ENCODE data around the gene FES. TPM values are rescaled to one million over a fixed set of nuclear protein-coding genes. Genes with fewer than 3 reads are reported as not detected.
"Not testable (repeated sequence)": the region's sequence is repeated elsewhere in the genome, so short reads cannot be mapped to it uniquely, and the experiment has no call there.

Gene FES
- total and polyA plus RNA-seq, 11 donors = 10.7 to 37.5 (median 15.9) TPM

DNA sequence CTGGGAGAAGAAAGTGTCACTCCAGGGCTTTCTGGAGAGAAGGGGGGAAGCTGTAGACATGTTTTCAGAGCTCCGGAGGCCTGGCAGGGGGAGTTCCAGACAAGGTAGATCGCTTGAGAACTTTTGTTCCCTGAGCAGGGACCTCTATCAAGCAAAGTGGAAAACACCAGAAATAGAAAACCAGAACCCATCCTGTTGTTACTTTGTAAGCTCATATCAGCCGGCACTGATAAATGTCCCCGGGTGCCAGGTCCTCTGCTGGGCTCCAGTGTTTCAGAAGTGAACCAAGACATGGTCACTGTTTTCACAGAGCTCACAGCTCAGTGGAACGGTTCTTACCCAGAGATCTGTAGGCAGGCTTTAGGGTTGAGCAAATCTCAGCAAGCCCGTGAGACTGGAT is 34.5 kb downstream of the FES start:
- Histone ChIP-seq H3K4me1 (peaks cover 0 to 46% (median 10%) of the 10 kb centered on the region in 12 donors), H3K9me3 (no peaks in the 10 kb centered on the region), H3K4me3 (no peak overlapping the region), H3K27me3 (no peaks in the 10 kb centered on the region), H3K27ac (peak overlapping the region; percentile 4 to 85 (median 74)), H3K36me3 (peaks cover 3 to 88% (median 83%) of the 10 kb centered on the region in 9 donors)
- ATAC-seq (peak; percentile 59 to 63 (median 60)), DNase-seq (no peak)
- no peak for TF ChIP-seq POLR2A (IDR thresholded peaks at IDR 0.05)
- TF ChIP-seq, protein P1, sequence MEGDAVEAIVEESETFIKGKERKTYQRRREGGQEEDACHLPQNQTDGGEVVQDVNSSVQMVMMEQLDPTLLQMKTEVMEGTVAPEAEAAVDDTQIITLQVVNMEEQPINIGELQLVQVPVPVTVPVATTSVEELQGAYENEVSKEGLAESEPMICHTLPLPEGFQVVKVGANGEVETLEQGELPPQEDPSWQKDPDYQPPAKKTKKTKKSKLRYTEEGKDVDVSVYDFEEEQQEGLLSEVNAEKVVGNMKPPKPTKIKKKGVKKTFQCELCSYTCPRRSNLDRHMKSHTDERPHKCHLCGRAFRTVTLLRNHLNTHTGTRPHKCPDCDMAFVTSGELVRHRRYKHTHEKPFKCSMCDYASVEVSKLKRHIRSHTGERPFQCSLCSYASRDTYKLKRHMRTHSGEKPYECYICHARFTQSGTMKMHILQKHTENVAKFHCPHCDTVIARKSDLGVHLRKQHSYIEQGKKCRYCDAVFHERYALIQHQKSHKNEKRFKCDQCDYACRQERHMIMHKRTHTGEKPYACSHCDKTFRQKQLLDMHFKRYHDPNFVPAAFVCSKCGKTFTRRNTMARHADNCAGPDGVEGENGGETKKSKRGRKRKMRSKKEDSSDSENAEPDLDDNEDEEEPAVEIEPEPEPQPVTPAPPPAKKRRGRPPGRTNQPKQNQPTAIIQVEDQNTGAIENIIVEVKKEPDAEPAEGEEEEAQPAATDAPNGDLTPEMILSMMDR (IDR thresholded peaks at IDR 0.05) = no peak
- intact Hi-C loops (cut with DNase I) = no loop called here
- WGBS, 4 donors = 49 to 60% (median 51%) methylated on average over 5 to 6 of the region's 6 CpGs

DNA sequence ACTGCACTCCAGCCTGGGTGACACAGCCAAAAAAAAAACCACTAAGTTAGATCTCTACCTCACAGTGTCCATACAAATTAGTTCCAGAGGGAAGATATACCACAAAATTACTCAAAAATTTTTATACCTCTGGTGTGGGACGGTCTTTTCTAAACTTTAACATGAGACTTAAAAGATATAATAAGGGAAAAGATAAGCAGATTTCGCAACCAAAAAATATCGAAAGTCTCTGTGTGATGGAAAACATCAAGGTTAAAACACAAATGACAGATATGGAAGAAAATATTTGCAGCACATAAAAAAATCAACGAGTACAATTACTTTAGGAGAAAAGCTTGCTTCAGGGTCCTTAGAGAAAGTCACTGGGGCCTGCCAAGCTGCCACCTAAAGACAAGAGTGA is 37.6 kb downstream of the FES start:
- WGBS, 4 donors = 89 to 95% (median 91%) methylated on average over 4 of the region's 4 CpGs
- no peaks in the 10 kb centered on the region for H3K27me3 ChIP-seq
- H3K36me3 ChIP-seq = peaks cover 3 to 57% (median 54%) of the 10 kb centered on the region in 9 donors
- no peak for DNase-seq
- intact Hi-C loops (cut with DNase I) = no loop called here
- H3K4me1 ChIP-seq = peaks cover 0 to 25% (median 3%) of the 10 kb centered on the region in 12 donors
- H3K4me3 ChIP-seq = no peak overlapping the region
- no peaks in the 10 kb centered on the region for H3K9me3 ChIP-seq
- TF ChIP-seq POLR2A (IDR thresholded peaks at IDR 0.05) = no peak
- TF ChIP-seq, protein P1 (IDR thresholded peaks at IDR 0.05) = no peak
- no peak overlapping the region for H3K27ac ChIP-seq
- no peak for ATAC-seq

DNA sequence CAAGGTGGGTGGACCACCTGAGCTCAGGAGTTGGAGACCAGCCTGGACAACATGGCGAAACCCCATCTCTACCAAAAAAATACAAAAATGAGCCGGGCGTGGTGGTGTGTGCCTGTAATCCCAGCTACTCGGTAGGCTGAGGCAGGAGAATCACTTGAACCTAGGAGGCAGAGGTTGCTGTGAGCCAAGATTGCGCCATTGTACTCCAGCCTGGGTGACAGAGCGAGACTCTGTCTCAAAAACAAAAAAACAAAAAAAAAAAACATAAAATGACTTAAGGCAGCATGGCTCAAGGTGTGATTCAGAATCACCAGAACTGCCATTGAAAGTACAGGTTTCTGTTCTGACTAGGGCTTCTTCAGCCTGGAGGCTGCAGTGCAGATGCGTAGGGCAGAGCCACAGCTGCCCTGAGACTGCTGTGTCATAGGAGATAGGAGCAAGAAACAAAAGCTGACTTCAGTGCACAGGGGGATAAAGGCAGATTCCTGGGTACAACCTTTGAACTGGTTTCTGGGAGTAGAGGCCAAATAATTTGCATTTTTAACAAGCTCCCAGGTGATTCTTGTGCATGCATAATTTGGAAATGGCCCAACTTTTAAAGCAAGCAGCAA is 38.5 kb downstream of the FES start:
- Histone ChIP-seq H3K4me1 (peaks cover 0 to 16% (median 3%) of the 10 kb centered on the region in 12 donors), H3K36me3 (peaks cover 3 to 48% (median 44%) of the 10 kb centered on the region in 9 donors)
- WGBS, 4 donors = 94 to 97% (median 95%) methylated on average over 7 of the region's 7 CpGs
- intact Hi-C loops (cut with DNase I); H3K9me3 ChIP-seq; H3K27me3 ChIP-seq; H3K27ac ChIP-seq; DNase-seq; H3K4me3 ChIP-seq; ATAC-seq: not testable (repeated sequence)

DNA sequence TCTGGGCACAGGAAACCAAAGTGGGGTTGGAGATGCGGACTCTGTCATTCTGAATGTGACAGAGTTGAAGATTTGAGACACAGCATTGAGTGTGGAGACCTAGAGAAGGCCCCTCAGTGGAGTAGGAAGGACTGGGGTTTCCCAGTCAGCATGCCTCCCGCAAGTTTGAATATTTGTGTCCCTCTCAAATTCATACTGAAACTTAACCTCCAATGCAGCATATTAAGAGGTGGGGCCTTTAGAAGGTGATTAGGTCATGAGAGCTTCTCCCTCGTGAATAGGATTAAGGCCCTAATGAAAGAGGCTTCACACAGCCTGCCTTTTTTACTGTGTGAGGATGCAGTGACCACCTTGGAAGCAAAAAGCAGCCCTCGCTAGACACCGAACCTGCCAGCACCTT is 40.1 kb downstream of the FES start:
- no peak overlapping the region for H3K27ac ChIP-seq
- no peak overlapping the region for H3K4me3 ChIP-seq
- DNase-seq (no peak), ATAC-seq (no peak)
- peaks cover 3 to 32% (median 29%) of the 10 kb centered on the region in 9 donors for H3K36me3 ChIP-seq
- H3K27me3 ChIP-seq = no peaks in the 10 kb centered on the region
- WGBS, 4 donors = 90 to 94% (median 92%) methylated on average over 5 of the region's 5 CpGs
- no peak for TF ChIP-seq POLR2A (IDR thresholded peaks at IDR 0.05)
- TF ChIP-seq, protein P1 (IDR thresholded peaks at IDR 0.05) = no peak
- intact Hi-C loops (cut with DNase I) = no loop called here
- peaks cover 0 to 15% (median 4%) of the 10 kb centered on the region in 12 donors for H3K4me1 ChIP-seq
- no peaks in the 10 kb centered on the region for H3K9me3 ChIP-seq

DNA sequence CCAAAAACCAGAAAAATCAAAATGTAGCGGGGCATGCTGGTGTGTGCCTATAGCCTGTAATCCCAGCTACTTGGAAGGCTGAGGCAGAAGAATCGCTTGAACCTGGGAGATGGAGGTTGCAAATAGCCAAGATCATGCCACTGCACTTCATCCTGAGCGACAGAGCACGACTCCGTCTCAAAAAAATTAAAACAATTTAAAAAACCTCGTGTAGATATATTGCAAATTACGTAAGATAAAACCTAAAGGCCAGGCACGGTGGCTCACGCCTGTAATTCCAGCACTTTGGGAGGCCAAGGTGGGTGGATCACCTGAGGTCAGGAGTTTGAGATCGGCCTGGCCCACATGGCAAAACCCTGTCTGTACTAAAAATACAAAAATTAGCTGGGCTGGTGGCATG is 42.5 kb downstream of the FES start:
- peaks cover 6 to 33% (median 20%) of the 10 kb centered on the region in 12 donors for H3K4me1 ChIP-seq
- intact Hi-C loops (cut with DNase I); H3K27ac ChIP-seq; ATAC-seq; DNase-seq; H3K36me3 ChIP-seq; H3K9me3 ChIP-seq; H3K4me3 ChIP-seq; H3K27me3 ChIP-seq: not testable (repeated sequence)
- WGBS, 4 donors = 88 to 94% (median 91%) methylated on average over 10 of the region's 10 CpGs

DNA sequence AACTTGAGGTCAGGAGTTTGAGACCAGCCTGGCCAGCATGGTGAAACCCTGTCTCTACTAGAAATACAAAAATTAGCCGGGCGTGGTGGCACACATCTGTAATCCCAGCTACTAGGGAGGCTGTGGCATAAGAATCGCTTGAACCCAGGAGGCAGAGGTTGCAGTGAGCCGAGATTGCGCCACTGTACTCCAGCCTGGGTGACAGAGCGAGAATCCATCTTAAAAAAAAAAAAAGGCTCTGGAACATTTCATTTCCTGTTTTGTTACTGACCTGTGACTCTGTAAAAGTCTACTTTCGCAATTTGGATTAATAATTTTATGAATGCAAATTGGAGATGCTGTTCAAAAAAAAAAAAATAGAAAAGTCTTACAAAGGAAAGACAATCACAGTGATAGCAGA is 43.8 kb downstream of the FES start:
- H3K27ac ChIP-seq = peak overlapping the region in 1 of 12 donors; percentile 60
- H3K9me3 ChIP-seq; ATAC-seq; DNase-seq; H3K4me3 ChIP-seq; H3K27me3 ChIP-seq; H3K36me3 ChIP-seq; intact Hi-C loops (cut with DNase I): not testable (repeated sequence)
- 81 to 92% (median 91%) methylated on average over 7 of the region's 7 CpGs for WGBS, 4 donors
- H3K4me1 ChIP-seq = peaks cover 8 to 41% (median 27%) of the 10 kb centered on the region in 12 donors
